ENCODE data around the gene TBRG1.
A peak's percentile ranks its signal among the peaks of the same experiment; 100 is the strongest.
"Not testable (repeated sequence)": the region's sequence is repeated elsewhere in the genome, so short reads cannot be mapped to it uniquely, and the experiment has no call there.

Gene TBRG1

GRCh38 chr11:124622531-124623451 lies at the start of gene TBRG1:
TBRG1 (plus strand) TSS chr11:124622864; CDS start chr11:124623084, 220 bp downstream.
- peak; percentile 41 for DNase-seq

- no peak for DNase-seq
Measured at GRCh38 chr11:124577716-124578427, 44.8 kb upstream of the TBRG1 start.

- DNase-seq = no peak
Measured at GRCh38 chr11:124578761-124579160, 43.9 kb upstream of the TBRG1 start.

GRCh38 chr11:124581817-124582216 lies 40.8 kb upstream of the TBRG1 start:
- no peak for DNase-seq

GRCh38 chr11:124582565-124582964 lies 40.1 kb upstream of the TBRG1 start:
- no peak for DNase-seq

- no peak for DNase-seq
Measured at GRCh38 chr11:124583781-124584180, 38.9 kb upstream of the TBRG1 start.

- DNase-seq = no peak
Measured at GRCh38 chr11:124584681-124585372, 37.8 kb upstream of the TBRG1 start.

- peak; percentile 3 for DNase-seq
Measured at GRCh38 chr11:124586238-124586860, 36.3 kb upstream of the TBRG1 start.

GRCh38 chr11:124591430-124591829 lies 31.2 kb upstream of the TBRG1 start:
- DNase-seq = no peak

GRCh38 chr11:124592627-124593026 lies 30.0 kb upstream of the TBRG1 start:
- no peak for DNase-seq

- no peak for DNase-seq
Measured at GRCh38 chr11:124595302-124595701, 27.4 kb upstream of the TBRG1 start.

- no peak for DNase-seq
Measured at GRCh38 chr11:124597626-124598025, 25.0 kb upstream of the TBRG1 start.

- DNase-seq = no peak
Measured at GRCh38 chr11:124600621-124601320, 21.9 kb upstream of the TBRG1 start.

- peak; percentile 55 for DNase-seq
Measured at GRCh38 chr11:124602193-124602592, 20.5 kb upstream of the TBRG1 start.

- DNase-seq = not testable (repeated sequence)
Measured at GRCh38 chr11:124602723-124603122, 19.9 kb upstream of the TBRG1 start.

- no peak for DNase-seq
Measured at GRCh38 chr11:124605719-124606118, 16.9 kb upstream of the TBRG1 start.

- DNase-seq = no peak
Measured at GRCh38 chr11:124608147-124608546, 14.5 kb upstream of the TBRG1 start.

GRCh38 chr11:124610295-124610694 lies 12.4 kb upstream of the TBRG1 start:
- DNase-seq = no peak

GRCh38 chr11:124611064-124611463 lies 11.6 kb upstream of the TBRG1 start, which contains the start of gene PANX3:
PANX3 (plus strand) TSS chr11:124611428; CDS start chr11:124611557, 129 bp downstream.
- DNase-seq = no peak

GRCh38 chr11:124612045-124612444 lies 10.6 kb upstream of the TBRG1 start:
- no peak for DNase-seq

- DNase-seq = no peak
Measured at GRCh38 chr11:124612567-124613246, 10.0 kb upstream of the TBRG1 start.

Measured in T1000 (cell line).